Measurements from ENCODE around the gene KCNK1. TPM values are rescaled to one million over a fixed set of nuclear protein-coding genes. Genes with fewer than 3 reads are reported as not detected.

KCNK1 gene
- total and polyA plus RNA-seq, 2 of the 4 experiments (the other 2 are of a cell fraction): 0.90 to 1.6 TPM

DNA sequence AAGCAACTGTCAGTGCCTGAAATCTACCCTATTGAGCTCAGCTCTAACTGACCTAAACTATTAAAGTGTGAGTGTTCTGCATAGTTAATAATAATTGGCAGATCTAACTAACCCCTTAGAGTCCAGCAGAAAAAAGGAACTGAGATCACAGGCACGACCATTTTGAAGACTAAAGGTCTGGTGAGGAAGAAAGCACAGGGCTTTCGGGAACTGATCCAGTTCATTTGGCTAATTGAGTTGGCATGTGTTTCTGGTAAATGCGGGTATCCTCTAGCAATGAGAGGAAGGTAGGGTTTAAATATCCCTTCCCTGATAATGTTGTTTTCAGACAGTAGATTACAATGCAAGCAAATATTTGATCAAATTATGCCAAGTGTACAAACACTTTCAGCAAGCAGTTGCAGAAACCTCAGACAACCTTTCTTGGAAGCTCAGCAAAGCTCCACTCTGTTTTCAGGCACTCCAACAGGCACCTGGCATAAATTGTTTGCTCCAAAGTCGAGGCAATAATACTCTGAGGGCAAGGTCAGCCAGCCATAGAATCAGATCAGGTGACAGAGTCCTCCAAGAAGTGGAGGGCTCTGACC is 100.8 kb downstream of the KCNK1 start:
- Histone ChIP-seq H3K56ac (ENCODE audit: extremely low read depth, insufficient read depth, low read length) (no peak overlapping the region), H2BK15ac (ENCODE audit: low read depth, low read length) (no peak overlapping the region), H2BK120ac (ENCODE audit: low read depth, low read length) (no peak overlapping the region), H3K4me1 (ENCODE audit: control insufficient read depth, insufficient read depth, low read length) (no peaks in the 10 kb centered on the region), H3K27ac (ENCODE audit: insufficient read depth, low read length) (no peak overlapping the region), H2AK9ac (replicated peaks; ENCODE audit: low read depth, low read length, poor library complexity) (no peak overlapping the region), H4K20me1 (ENCODE audit: insufficient read depth, low read length) (no peaks in the 10 kb centered on the region), H4K8ac (ENCODE audit: low read depth in 2 of 2, low read length in 2 of 2) (no peak overlapping the region), H2BK5ac (ENCODE audit: low read depth, low read length, poor library complexity, severe bottlenecking) (no peak overlapping the region), H3K18ac (ENCODE audit: low read depth, low read length) (no peak overlapping the region), H3K4me2 (ENCODE audit: low read depth, low read length) (no peak overlapping the region), H4K5ac (ENCODE audit: low read depth, low read length) (no peak overlapping the region), H3K23ac (ENCODE audit: low read depth, low read length) (no peak overlapping the region), H2AK5ac (ENCODE audit: low read depth, low read length) (no peak overlapping the region), H3K4me3 (ENCODE audit: insufficient read depth, low read depth, low read length) (no peak overlapping the region), H3K14ac (replicated peaks; ENCODE audit: low read depth, low read length) (no peak overlapping the region), H3K9me1 (ENCODE audit: insufficient read depth, low read length) (no peaks in the 10 kb centered on the region), H4K91ac (ENCODE audit: insufficient read depth, low read depth, low read length) (no peak overlapping the region), H3K36me3 (ENCODE audit: control insufficient read depth, insufficient read depth, low read length) (no peaks in the 10 kb centered on the region), H2AFZ (replicated peaks; ENCODE audit: low read length, poor library complexity) (no peak overlapping the region), H3K4ac (ENCODE audit: low read depth, low read length) (no peak overlapping the region), H3K9ac (ENCODE audit: low read depth, low read length) (no peak overlapping the region), H3K27me3 (ENCODE audit: control insufficient read depth, insufficient read depth, low read length) (no peaks in the 10 kb centered on the region), H3K9me3 (ENCODE audit: control insufficient read depth, insufficient read depth, low read length) (peaks cover 6% of the 10 kb centered on the region; the same call in 1 of the 2 replicates), H3K79me1 (ENCODE audit: low read depth in 1 of 2, low read length in 2 of 2) (no peaks in the 10 kb centered on the region), H2BK20ac (ENCODE audit: low read depth, low read length) (no peak overlapping the region)
- ATAC-seq (ENCODE audit: low read depth) (no peak), DNase-seq (no peak)
- dilution Hi-C loops (cut with HindIII; ENCODE audit: low sequenced_read_pairs, unreplicated experiment) (no loop called here), intact Hi-C loops (cut with micrococcal nuclease) (no loop called here), in situ Hi-C loops (cut with MboI; ENCODE audit: low sequenced_read_pairs) (no loop called here)
- WGBS, 2 experiments (ENCODE audit: extremely low coverage in 2 of 2, insufficient read length in 1 of 2): no CpG with 5 or more reads among the region's 4 CpGs
- no TSS peak for BruUV-seq (replicated peaks)
- POLR2A ChIA-PET (ENCODE audit: unreplicated experiment): no interaction called here
- CTCF ChIA-PET: no interaction called here
- TF ChIP-seq RAD21 (IDR thresholded peaks at IDR 0.05; ENCODE audit: low read length) (no peak), CHD1 (IDR thresholded peaks at IDR 0.05; ENCODE audit: low read depth, low read length) (no peak), MAFK (IDR thresholded peaks at IDR 0.05; ENCODE audit: low read depth, low read length) (no peak), SMC3 (IDR thresholded peaks at IDR 0.05; ENCODE audit: low read depth, low read length) (no peak), USF2 (IDR thresholded peaks at IDR 0.05; ENCODE audit: low read depth, low read length) (no peak), MXI1 (IDR thresholded peaks at IDR 0.05; ENCODE audit: borderline replicate concordance, low read depth, low read length) (no peak), NFE2L2 (IDR thresholded peaks at IDR 0.05; ENCODE audit: low read depth, low read length) (no peak)
- TF ChIP-seq, protein P1, sequence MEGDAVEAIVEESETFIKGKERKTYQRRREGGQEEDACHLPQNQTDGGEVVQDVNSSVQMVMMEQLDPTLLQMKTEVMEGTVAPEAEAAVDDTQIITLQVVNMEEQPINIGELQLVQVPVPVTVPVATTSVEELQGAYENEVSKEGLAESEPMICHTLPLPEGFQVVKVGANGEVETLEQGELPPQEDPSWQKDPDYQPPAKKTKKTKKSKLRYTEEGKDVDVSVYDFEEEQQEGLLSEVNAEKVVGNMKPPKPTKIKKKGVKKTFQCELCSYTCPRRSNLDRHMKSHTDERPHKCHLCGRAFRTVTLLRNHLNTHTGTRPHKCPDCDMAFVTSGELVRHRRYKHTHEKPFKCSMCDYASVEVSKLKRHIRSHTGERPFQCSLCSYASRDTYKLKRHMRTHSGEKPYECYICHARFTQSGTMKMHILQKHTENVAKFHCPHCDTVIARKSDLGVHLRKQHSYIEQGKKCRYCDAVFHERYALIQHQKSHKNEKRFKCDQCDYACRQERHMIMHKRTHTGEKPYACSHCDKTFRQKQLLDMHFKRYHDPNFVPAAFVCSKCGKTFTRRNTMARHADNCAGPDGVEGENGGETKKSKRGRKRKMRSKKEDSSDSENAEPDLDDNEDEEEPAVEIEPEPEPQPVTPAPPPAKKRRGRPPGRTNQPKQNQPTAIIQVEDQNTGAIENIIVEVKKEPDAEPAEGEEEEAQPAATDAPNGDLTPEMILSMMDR (conservative IDR thresholded peaks at IDR 0.05; ENCODE audit: low read depth, low read length): no peak

Data from IMR-90 (cell line).